GM12878 (cell line): ENCODE measurements around the gene DUOXA2. TPM values are rescaled to one million over a fixed set of nuclear protein-coding genes. Genes with fewer than 3 reads are reported as not detected.

Experiments used
- ATAC-seq: fragments of 200-7000 bp; cut with Tn5 transposase; 3 replicates; pipeline ENCODE4 v1.9.1; 2020; ENCODE audit warnings: mild to moderate bottlenecking, moderate library complexity
- BruUV-seq: library from RNA; stranded (reverse); fragments of 400-500 nt; replicated peaks from 2 replicates; lab custom pipeline; 2021; lab: Mats Ljungman, UMichigan
- CTCF ChIA-PET: fragments of 300-600 bp; sonication (Branson Sonifier 250); formaldehyde crosslinking; extraction: SDS; loops from one replicate; lab custom pipeline; 2021; ENCODE audit warnings: inconsistent platforms; lab: Yijun Ruan, JAX
- POLR2A ChIA-PET: fragments of 350-600 bp; formaldehyde crosslinking; extraction: SDS; loops from one replicate; lab custom pipeline; 2021; ENCODE audit warnings: inconsistent platforms; lab: Charles Lee
- RAD21 ChIA-PET: fragments of 300-600 bp; sonication (Branson Sonifier 250); formaldehyde crosslinking; loops from one replicate; lab custom pipeline; 2023; ENCODE audit warnings: antibody characterized with exemption; ENCODE audit not compliant: unreplicated experiment; lab: Charles Lee
- SMC1A ChIA-PET: fragments of 300-600 bp; sonication (Branson Sonifier 250); formaldehyde crosslinking; loops from one replicate; lab custom pipeline; 2023; ENCODE audit not compliant: unreplicated experiment, uncharacterized antibody; lab: Charles Lee
- DNase-seq: peaks from one replicate; pipeline ENCODE4 v3.0.0-alpha.2; 2011; ENCODE audit warnings: low read depth, low spot score
- FAIRE-seq: peaks from 3 replicates; lab custom pipeline; 2011; peaks lifted over from hg19 to GRCh38; lab: Jason Lieb, UNC
- H2AFZ ChIP-seq: 2 replicates; pipeline ENCODE4 v1.6.0; 2011; ENCODE audit warnings: low read depth, low read length, control low read depth; ENCODE audit not compliant: control insufficient read depth
- H3K27ac ChIP-seq: 2 replicates; pipeline ENCODE4 v1.5.1; 2011; ENCODE audit warnings: control low read depth; ENCODE audit not compliant: control insufficient read depth, insufficient read depth
- H3K27me3 ChIP-seq, 2 experiments: replicated peaks in 1 of 2; 2 replicates each; pipeline versions ENCODE4 v1.6.0 to v1.6.1; 2011; ENCODE audit warnings: low read length in 1 of 2; ENCODE audit not compliant: control insufficient read depth in 2 of 2, insufficient read depth in 2 of 2
- H3K36me3 ChIP-seq, 2 experiments: 2 replicates each; pipeline ENCODE4 v1.5.1; 2011; ENCODE audit warnings: low read length in 1 of 2; ENCODE audit not compliant: control insufficient read depth in 2 of 2, insufficient read depth in 2 of 2
- H3K4me1 ChIP-seq: 2 replicates; pipeline ENCODE4 v1.6.1; 2011; ENCODE audit warnings: mild to moderate bottlenecking, low read length, moderate library complexity, mixed read lengths; ENCODE audit not compliant: control insufficient read depth, insufficient read depth
- H3K4me2 ChIP-seq: 2 replicates; pipeline ENCODE4 v1.6.0; 2011; ENCODE audit warnings: control low read depth; ENCODE audit not compliant: control insufficient read depth, insufficient read depth
- H3K4me3 ChIP-seq: fragments of 200-600 bp; sonication (generic); 2 replicates; pipeline ENCODE4 v1.5.1; 2016
- H3K79me2 ChIP-seq: 2 replicates; pipeline ENCODE4 v1.6.0; 2011; ENCODE audit warnings: low read length; ENCODE audit not compliant: control insufficient read depth, insufficient read depth
- H3K9ac ChIP-seq: 2 replicates; pipeline ENCODE4 v1.8.0; 2011; ENCODE audit warnings: low read length, control low read depth, mixed read lengths; ENCODE audit not compliant: control insufficient read depth, insufficient read depth
- H3K9me3 ChIP-seq: replicated peaks from 3 replicates; pipeline ENCODE4 v1.5.1; 2011; ENCODE audit warnings: mild to moderate bottlenecking, low read length; ENCODE audit not compliant: control insufficient read depth, insufficient read depth
- H4K20me1 ChIP-seq: 2 replicates; pipeline ENCODE4 v1.6.0; 2011; ENCODE audit not compliant: control insufficient read depth, insufficient read depth
- BACH1 ChIP-seq: fragments of 450-650 bp; IDR thresholded peaks from 2 replicates; pipeline ENCODE4 v1.6.1; 2017; ENCODE audit warnings: mild to moderate bottlenecking, borderline replicate concordance
- CBX3 ChIP-seq: fragments of 200-600 bp; sonication (generic); IDR thresholded peaks from 2 replicates; pipeline ENCODE4 v1.6.1; 2016; ENCODE audit warnings: low read depth, borderline replicate concordance
- CEBPB ChIP-seq, 2 experiments: fragments of 150-350 bp in 1 of 2; IDR thresholded peaks; 2 replicates each; pipeline ENCODE4 v1.6.1; 2012 to 2014; ENCODE audit warnings: low read depth in 2 of 2, low read length in 2 of 2, borderline replicate concordance in 1 of 2, inconsistent platforms in 1 of 2
- CREB1 ChIP-seq: IDR thresholded peaks from 2 replicates; pipeline ENCODE4 v1.6.1; 2012; ENCODE audit warnings: low read depth, mild to moderate bottlenecking, inconsistent platforms
- FOXM1 ChIP-seq: IDR thresholded peaks from 2 replicates; pipeline ENCODE4 v1.6.1; 2012; ENCODE audit warnings: low read depth, mild to moderate bottlenecking, inconsistent platforms, low read length, moderate library complexity
- IRF3 ChIP-seq: fragments of 450-650 bp; IDR thresholded peaks from 2 replicates; pipeline ENCODE4 v1.6.1; 2014; ENCODE audit warnings: mild to moderate bottlenecking
- JUND ChIP-seq: IDR thresholded peaks from 2 replicates; pipeline ENCODE4 v1.6.1; 2012; ENCODE audit warnings: low read depth, mild to moderate bottlenecking, low read length, improper control_type of control experiment, moderate library complexity
- MEF2B ChIP-seq: fragments of 450-650 bp; IDR thresholded peaks from 2 replicates; pipeline ENCODE4 v1.6.1; 2018; ENCODE audit warnings: mild to moderate bottlenecking, moderate library complexity; ENCODE audit not compliant: partially characterized antibody, poor library complexity, severe bottlenecking
- NFYA ChIP-seq: IDR thresholded peaks from 2 replicates; pipeline ENCODE4 v1.6.1; 2011; ENCODE audit warnings: low read depth, mild to moderate bottlenecking, low read length, improper control_type of control experiment, borderline replicate concordance
- NRF1 ChIP-seq: conservative IDR thresholded peaks from 2 replicates; pipeline ENCODE4 v1.6.1; 2011; ENCODE audit warnings: mild to moderate bottlenecking, low read depth, low read length, improper control_type of control experiment
- PAX8 ChIP-seq: fragments of 450-650 bp; IDR thresholded peaks from 2 replicates; pipeline ENCODE4 v1.6.1; 2017; ENCODE audit warnings: mild to moderate bottlenecking, moderate library complexity
- SKIL ChIP-seq: fragments of 450-650 bp; IDR thresholded peaks from 2 replicates; pipeline ENCODE4 v1.6.1; 2017; ENCODE audit warnings: mild to moderate bottlenecking, low read depth, inconsistent platforms; ENCODE audit not compliant: poor library complexity, severe bottlenecking
- SP1 ChIP-seq: IDR thresholded peaks from one replicate; pipeline ENCODE4 v1.6.1; 2011; ENCODE audit warnings: low read depth, low read length
- USF2 ChIP-seq: IDR thresholded peaks from 2 replicates; pipeline ENCODE4 v1.6.1; 2011; ENCODE audit warnings: low read depth, low read length, improper control_type of control experiment, borderline replicate concordance
- YY1 ChIP-seq: IDR thresholded peaks from 2 replicates; pipeline ENCODE4 v1.6.1; 2011; ENCODE audit warnings: low read depth, mild to moderate bottlenecking, low read length
- ZBED1 ChIP-seq: IDR thresholded peaks from 2 replicates; pipeline ENCODE4 v1.6.1; 2016; ENCODE audit warnings: borderline replicate concordance
- ZBTB33 ChIP-seq: fragments of 450-650 bp; IDR thresholded peaks from 2 replicates; pipeline ENCODE4 v1.6.1; 2017; ENCODE audit warnings: mild to moderate bottlenecking
- WGBS: methylation state at CpG from one replicate; pipeline ENCODE4 v1.1.6; 2016; ENCODE audit warnings: low lambda C conversion rate; ENCODE audit not compliant: insufficient replicate concordance, insufficient coverage; ENCODE audit errors: missing lambda C conversion rate; 5-methylcytosine and 5-hydroxymethylcytosine counted together
- in situ Hi-C: fragments of 300-500 bp; cut with MboI; formaldehyde crosslinking; loops from 9 replicates; pipeline ENCODE4 v1.14.3; 2018; ENCODE audit warnings: mixed read lengths
- intact Hi-C: fragments of 100-400 bp; cut with micrococcal nuclease; formaldehyde crosslinking; loops from one replicate; pipeline ENCODE4 v1.14.2; 2022; ENCODE audit not compliant: unreplicated experiment
- polyA plus RNA-seq, 11 experiments: library from polyadenylated mRNA; depleted of rRNA in 4 of 11; unstranded in 6 of 11; stranded (reverse) in 5 of 11; fragments of >200 nt; fragmentation: Nextera tagmentation in 4 of 11; fragmentation: Illumina TruSeq in 1 of 11; extraction: Ambion mirVana in 4 of 11; extraction: Trizol in 1 of 11; gene quantifications; 1 replicate in 1 of 11; 2 replicates in 10 of 11; pipeline versions ENCODE4 v1.2.1 to v1.2.3, GENCODE V29; 2011 to 2016; ENCODE audit warnings: inconsistent platforms in 2 of 11, missing spikeins in 2 of 11, low read depth in 1 of 11
- total RNA-seq, 4 experiments: library from RNA; depleted of rRNA in 3 of 4; stranded (reverse); fragments of >200 nt in 3 of 4; fragmentation: Illumina TruSeq in 1 of 4; extraction: Trizol in 1 of 4; gene quantifications; 2 replicates each; pipeline versions ENCODE4 v1.2.1 to v1.2.3, GENCODE V29; 2013 to 2021

DUOXA2 gene
- total and polyA plus RNA-seq, 10 of the 15 experiments (the other 5 are each of a cell fraction or from before 2014, with no cell fraction given) = not detected

- FAIRE-seq = no peak
- in situ Hi-C loops = no loop called here
- ChIA-PET CTCF (no interaction called here), POLR2A (no interaction called here), SMC1A (no interaction called here), RAD21 (no interaction called here)
- intact Hi-C loops = loop anchor here (10.0 kb wide), 1 partner anchor 154 kb away; no protein-coding TSS in a partner anchor
- no peak overlapping the region for H3K4me2 ChIP-seq
- no TSS peak for BruUV-seq
- TF ChIP-seq CBX3 (no peak), YY1 (no peak), MEF2B (no peak), CREB1 (no peak), SP1 (no peak), ZBTB33 (no peak), FOXM1 (no peak), JUND (no peak), CEBPB (IDR thresholded peaks at IDR 0.05; ENCODE audit: borderline replicate concordance in 1 of 2, low read depth in 2 of 2, low read length in 2 of 2) (no peak), PAX8 (no peak), ZBED1 (no peak), NRF1 (no peak), IRF3 (no peak), BACH1 (no peak), USF2 (no peak), NFYA (no peak), SKIL (no peak)
- no peaks in the 10 kb centered on the region for H3K9me3 ChIP-seq
- WGBS = 31% methylated on average over 35 of the region's 47 CpGs
- no peak overlapping the region for H2AFZ ChIP-seq
- DNase-seq = no peak
- no peak for ATAC-seq
- H3K4me3 ChIP-seq = no peak overlapping the region
- no peaks in the 10 kb centered on the region for H3K36me3 ChIP-seq
- peaks cover 7 to 10% of the 10 kb centered on the region in 2 experiments for H3K27me3 ChIP-seq
- no peaks in the 10 kb centered on the region for H3K79me2 ChIP-seq
- H3K4me1 ChIP-seq = no peaks in the 10 kb centered on the region
- no peak overlapping the region for H3K9ac ChIP-seq
- H4K20me1 ChIP-seq = no peaks in the 10 kb centered on the region
- no peak overlapping the region for H3K27ac ChIP-seq
Measured at GRCh38 chr15:45128971-45129639, 15.0 kb downstream of the DUOXA2 start.
